WI38 (cell line): ENCODE data around the gene MINDY2.
A peak's percentile ranks its signal among the peaks of the same experiment; 100 is the strongest.
"Not testable (repeated sequence)": the region's sequence is repeated elsewhere in the genome, so short reads cannot be mapped to it uniquely, and the experiment has no call there.

Source experiments
- H3K4me3 ChIP-seq: 2 replicates; pipeline ENCODE4 v1.5.1; 2011; ENCODE audit warnings: low read depth, mild to moderate bottlenecking, control low read depth, low read length
- CTCF ChIP-seq: IDR thresholded peaks from 2 replicates; pipeline ENCODE4 v1.5.1; 2012; ENCODE audit warnings: low read depth, mild to moderate bottlenecking, control low read depth, low read length

MINDY2 gene

GRCh38 chr15:58764468-58764867 lies 6.6 kb upstream of the MINDY2 start:
- TF ChIP-seq CTCF: no peak
- H3K4me3 ChIP-seq: no peak overlapping the region

- TF ChIP-seq CTCF: no peak
- H3K4me3 ChIP-seq: no peak overlapping the region
Observed at GRCh38 chr15:58766290-58766689, 4.8 kb upstream of the MINDY2 start.

GRCh38 chr15:58768601-58769004 lies 2.5 kb upstream of the MINDY2 start:
- H3K4me3 ChIP-seq: not testable (repeated sequence)

GRCh38 chr15:58770519-58770856 lies 614 bp upstream of the MINDY2 start:
- no peak for TF ChIP-seq CTCF
- H3K4me3 ChIP-seq: peak overlapping the region; percentile 97

- TF ChIP-seq CTCF: 0 out of 2 replicates have a peak, but pooled peaks have one; percentile 2
- H3K4me3 ChIP-seq: peak overlapping the region; percentile 97
Observed at GRCh38 chr15:58771621-58772250, 634 bp downstream of the MINDY2 start.

GRCh38 chr15:58773024-58773423 lies 1.9 kb downstream of the MINDY2 start:
- peak overlapping the region; percentile 97 for H3K4me3 ChIP-seq
- no peak for TF ChIP-seq CTCF

GRCh38 chr15:58775402-58775801 lies 4.3 kb downstream of the MINDY2 start:
- no peak overlapping the region for H3K4me3 ChIP-seq
- TF ChIP-seq CTCF: no peak

GRCh38 chr15:58777107-58777506 lies 6.0 kb downstream of the MINDY2 start:
- TF ChIP-seq CTCF: no peak
- H3K4me3 ChIP-seq: no peak overlapping the region
